HK-2 (cell line): ENCODE data around the gene SSB.
"Not testable (repeated sequence)": the region's sequence is repeated elsewhere in the genome, so short reads cannot be mapped to it uniquely, and the experiment has no call there.

Experiments used
- DNase-seq: peaks from one replicate; pipeline ENCODE4 v3.0.0-alpha.2; 2018; ENCODE audit not compliant: unreplicated experiment

Gene SSB

DNA sequence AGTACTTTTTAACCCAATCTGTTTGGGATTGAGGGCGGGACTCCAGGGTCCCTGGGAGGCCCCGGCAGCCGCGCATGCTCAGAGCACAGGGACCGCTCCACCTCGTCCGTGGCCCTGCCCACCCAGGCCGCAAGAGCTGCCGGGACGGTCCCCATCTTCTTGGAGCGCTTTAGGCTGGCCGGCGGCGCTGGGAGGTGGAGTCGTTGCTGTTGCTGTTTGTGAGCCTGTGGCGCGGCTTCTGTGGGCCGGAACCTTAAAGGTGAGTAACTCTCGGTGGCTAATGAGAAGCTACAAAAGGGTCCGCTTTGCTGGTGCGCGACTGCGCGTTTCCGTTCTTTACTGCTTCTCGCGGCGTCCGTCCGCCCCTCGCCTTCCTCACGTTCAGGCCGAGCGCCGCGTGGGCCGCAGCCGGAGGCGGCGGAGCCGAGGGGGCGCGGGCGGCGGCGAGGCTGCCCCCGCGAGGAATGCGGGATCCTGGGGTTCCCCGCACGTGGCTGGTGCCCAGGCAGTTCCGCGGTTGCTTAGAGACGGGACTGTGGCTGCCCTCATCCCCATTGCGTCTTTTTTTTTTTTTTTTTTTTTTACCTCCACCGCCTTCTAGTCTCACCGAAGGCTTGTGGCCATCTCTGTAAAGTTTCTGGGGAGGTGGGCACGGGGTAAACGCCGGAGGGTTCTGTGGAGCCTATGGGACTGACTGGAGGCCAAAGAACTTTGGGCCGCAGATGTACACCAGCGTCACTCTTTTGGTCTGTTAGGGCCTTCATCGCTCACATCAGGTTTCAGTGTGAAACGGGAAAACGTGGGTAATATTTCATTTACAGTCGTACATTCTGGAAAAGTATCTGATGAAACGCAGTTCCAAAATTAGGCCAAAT is at the start of gene SSB:
Gene SSB, plus strand, starts transcription at position 154 of the 875 bp plus-strand sequence. CDS start 2,090 bp downstream, outside the sequence.
- peak; percentile 97 for DNase-seq

DNA sequence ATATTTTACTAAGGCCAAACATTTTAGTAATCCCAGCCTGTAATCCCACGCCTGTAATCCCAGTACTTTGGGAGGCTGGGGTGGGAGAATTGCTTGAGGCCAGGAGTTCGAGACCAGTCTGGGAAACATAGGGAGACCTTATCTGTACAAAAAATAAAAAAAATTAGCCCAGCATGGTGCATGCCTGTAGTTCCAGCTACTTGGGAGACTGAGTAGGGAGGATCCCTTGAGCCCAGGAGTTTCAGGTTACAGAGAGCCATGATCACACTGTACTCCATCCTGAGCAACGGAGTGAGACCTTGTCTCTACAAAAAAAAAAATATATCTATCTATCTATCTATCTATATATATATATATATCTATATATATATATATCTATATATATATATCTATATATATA is 45.9 kb upstream of the SSB start:
- no peak for DNase-seq

DNA sequence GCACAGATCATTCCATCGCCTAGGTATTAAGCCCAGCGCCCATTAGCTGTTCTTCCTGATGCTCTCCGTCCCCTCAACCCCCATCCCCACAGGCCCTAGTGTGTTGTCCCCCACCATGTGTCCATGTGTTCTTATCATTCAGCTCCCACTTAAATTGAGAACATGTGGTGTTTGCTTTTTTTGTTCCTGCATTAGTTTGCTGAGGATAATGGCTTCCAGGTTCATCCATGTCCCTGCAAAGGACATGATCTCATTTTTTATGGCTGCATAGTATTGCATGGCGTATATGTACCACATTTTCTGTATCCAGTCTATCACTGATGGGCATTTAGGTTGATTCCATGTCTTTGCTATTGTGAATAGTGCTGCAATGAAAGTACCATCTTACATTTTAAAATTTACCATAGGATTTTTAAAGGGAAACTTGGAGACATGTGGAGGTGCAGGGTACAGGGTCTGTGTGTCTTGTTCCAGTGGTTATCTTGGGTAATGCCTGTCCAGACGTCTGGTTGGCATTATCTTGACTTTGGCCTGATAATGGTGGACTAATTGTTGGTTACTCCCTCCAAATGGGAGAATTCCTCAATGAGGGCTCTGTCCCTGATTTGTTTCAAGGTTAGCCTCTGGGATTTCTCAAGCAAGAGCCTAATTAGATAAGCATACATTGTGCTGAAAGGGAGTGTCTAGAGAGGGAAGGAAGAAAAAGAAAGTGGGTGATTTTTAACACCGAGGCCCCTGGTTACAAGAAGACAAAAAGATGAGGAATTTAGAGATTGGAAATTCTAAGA is 43.4 kb upstream of the SSB start:
- DNase-seq = no peak

DNA sequence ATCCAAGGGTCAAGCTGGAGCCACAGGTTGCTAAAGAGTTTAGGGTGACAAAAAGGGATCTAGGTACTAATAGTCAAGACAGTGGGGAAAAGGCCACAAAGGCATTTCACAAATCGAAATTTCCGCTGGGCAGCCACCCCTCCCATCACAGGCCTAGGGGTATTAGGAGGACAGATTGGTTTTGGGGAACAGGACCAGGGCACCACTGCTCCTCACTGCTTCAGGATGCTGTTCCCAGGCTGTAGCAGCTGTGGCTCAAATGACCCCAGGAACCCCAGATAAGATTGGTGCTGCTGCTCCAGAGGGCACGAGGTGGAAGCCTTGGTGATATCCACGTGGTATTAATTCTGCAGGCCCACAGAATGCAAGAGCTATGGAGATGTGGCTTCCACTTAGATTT is 42.3 kb upstream of the SSB start:
- DNase-seq = no peak

DNA sequence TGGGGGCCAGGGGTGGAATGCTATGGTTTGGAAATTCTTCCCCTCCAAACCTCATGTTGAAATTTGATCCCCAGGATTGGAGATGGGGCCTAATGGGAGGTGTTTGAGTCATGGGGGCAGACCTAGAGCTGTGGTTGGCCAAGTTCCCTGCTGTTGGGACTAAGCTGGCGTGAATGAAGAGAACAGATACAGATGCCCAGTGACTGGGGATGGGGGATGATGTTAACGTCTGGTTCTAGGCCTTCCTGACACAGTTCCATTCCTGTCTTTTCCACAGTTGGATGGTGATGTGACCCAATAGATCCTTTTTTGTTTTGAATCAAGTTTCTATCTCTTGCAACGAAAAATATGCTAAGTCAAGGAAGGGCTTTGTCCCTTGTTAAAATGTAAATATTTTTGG is 41.3 kb upstream of the SSB start:
- no peak for DNase-seq

DNA sequence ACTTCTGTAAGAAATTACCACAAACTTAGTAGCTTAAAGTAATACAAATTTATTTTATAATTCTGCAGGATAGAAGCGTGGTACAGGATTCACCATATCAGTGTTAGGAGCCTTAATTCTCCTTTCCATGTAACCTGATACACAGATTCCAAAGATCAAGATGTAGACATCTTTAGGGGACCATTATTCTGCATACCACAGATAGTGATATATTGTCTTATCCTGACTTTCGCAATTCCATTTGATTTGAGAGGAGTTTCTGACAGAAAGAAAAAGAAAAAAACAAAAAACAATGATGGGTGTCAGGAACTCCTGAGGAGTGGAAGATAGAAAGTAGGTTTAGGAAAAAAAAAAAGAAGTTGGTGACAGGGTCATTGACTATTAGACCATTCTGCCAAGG is 40.9 kb upstream of the SSB start:
- no peak for DNase-seq

DNA sequence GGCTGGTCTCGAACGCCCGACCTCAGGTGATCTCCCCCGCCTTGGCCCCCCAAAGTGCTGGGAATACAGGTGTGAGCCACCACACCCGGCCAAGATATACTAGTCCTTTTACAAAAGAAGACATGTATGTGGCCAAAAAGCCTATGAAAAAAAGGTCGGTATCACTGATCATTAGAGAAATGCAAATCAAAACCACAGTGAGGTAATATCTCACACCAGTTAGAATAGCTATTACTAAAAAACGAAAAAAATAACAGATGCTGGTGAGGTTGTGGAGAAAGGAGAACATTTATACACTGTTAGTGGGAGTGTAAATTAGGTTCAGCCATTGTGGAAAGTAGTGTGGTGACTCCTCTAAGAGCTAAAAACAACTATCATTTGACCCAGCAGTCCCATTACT is 38.7 kb upstream of the SSB start:
- DNase-seq = no peak

DNA sequence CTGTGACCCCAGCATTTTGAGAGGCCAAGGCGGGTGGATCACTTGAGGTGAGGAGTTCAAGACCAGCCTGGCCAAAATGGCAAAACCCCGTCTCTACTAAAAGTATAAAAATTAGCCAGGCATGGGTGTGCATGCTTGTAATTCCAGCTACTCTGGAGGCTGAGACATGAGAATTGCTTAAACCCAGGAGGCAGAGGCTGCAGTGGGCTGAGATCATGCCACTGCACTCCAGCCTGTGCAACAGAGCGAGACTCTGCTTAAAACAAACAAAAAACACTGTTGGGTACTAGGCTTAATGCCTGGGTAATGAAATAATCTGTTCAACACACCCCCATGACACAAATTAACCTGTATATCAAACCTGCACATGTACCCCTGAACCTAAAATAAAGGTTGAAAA is 37.9 kb upstream of the SSB start:
- not testable (repeated sequence) for DNase-seq

DNA sequence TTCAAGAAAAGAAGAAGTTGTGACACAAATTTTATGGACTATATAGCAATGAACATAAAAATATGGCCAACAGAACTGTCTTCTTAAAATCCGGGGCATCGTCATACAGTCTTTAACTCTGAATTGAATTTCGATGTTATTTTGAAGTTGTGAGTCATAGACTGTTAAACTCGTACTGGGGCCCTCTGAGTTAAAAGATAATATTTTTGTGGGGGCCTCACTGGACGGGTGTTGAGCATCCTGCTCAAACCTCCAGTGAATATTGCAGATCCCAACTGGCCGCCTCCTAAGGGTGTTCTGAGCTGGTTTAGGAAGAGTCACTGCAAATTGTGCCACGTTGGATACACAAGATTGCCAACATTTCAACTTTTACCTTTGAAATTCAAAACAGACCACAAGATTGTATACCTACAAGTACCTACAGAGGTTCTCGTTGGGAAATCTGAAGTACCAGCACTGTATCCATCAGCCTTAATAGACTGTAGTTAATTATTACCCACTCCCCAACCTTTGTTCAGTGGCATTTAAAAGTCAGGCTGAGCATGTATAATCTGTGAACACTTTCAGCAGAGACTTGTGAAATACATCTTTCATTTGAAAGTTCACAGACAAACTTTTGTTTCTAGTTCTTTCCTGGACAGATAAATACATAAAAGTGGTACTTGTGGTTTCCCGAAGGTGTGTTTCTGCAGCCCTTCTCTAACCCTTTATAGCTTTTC is 37.3 kb upstream of the SSB start:
- no peak for DNase-seq

DNA sequence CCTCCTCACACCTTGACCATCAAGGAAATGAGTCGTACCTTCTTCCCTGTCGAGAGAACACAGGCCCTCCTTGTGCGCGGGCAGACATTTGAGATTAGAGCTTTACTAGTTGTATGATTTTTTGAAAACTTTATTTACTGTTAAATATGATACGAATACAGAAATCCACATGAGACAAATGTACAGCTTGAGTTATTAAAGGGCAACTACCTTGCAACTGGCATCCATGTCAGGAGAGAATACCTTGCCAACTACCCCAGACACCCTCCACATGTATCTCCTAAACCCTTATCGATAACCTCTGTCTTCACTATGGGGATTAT is 36.7 kb upstream of the SSB start:
- DNase-seq = no peak

DNA sequence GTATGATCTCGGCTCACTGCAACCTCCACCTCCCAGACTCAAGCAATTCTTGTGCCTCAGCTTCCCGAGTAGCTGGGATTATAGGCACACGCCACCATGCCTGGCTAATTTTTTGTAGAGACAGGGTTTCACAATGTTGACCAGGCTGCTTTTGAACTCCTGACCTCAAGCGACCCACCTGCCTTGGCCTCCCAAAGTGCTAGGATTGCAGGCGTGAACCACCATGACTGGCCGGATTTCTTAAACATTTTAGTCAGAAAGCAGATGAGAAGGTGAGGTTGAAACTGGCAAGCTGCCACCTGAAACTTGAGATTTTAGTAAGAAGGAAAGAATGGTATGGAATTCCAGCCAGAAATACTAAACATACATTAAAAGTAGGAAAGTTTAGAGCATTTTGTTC is 33.1 kb upstream of the SSB start:
- no peak for DNase-seq

DNA sequence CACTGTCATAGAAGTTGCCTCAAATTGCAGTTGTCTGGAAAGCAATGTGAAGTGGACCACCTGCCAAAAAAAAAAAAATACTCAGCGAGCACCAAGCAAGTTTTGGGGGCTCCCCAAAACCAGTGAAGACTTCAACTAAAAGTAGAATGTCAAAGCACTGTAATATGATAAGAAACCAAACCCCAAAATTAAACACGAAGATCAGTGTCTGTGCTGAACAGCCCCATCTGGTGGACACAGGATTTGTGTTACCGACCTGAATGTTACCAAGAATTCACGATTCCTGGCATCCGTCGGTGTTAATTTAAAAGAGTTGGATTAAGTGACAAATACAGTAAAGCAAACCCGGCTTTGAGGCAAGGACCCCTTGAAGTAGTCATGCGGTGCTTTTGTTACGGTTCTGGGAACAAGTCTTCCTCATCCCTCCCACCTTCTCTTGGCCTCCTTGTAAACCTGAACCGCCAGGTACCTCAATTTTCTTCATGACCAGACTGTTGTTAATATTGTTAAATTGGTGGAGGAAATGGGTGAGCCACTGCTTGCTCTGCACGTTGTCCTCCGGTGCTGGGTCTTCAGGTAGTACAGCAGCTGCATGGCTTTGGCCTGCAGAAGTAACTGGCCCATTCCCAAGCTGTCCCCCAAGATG is 31.3 kb upstream of the SSB start:
- DNase-seq = peak; percentile 20

DNA sequence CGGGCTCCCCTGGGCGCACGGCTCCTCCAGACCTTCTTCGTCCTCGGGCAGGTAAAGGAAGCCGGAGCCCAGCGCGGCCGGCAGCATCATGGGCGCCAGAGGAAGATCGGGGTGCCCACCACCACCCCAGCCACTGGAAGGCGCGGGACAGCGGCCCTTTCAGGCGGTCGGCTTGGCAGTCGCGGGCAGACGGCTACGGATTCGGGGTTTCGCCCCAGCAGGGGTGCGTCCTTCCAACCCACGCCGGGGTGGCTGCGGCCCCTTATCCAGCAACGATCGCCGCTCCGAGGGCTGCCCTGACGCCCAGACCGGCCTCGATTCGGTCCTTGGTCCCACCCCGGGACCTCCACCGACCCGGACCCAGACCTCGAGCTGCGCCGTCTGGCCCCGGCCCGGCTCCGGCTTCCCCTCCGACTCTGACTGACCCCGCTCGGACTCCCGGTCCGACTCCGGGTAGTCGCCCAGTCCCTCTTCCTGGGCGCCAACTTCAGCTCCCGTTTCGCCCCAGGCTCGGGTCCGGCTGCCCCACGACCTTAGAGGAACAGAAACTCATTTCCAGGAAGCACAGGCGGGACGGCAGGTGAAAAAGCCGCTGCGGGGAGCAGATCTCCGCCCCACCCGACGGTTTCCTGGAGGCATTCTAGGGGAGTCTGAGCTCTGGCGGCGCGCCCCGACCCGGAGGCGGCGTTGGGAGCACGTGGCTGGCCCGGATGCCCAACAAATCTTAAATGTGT is 30.2 kb upstream of the SSB start:
- no peak for DNase-seq

DNA sequence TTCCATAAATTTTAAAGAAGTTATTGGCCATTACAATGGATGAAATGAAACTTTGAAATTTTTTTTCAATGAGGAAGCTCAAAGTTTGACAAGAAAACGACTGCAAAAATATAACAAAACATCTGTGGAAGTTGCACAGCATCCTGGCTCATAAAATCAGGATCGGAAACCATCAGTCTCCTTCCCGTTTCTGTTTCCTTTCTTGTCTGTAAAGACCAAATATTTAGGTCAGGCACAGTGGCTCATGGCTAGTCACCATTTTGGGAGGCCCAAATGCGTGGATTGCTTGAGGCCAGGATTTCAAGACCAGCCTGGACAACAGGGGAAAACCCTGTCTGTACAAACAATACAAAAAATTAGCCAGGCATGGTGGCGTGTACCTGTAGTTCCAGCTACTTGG is 27.6 kb upstream of the SSB start:
- DNase-seq = no peak

DNA sequence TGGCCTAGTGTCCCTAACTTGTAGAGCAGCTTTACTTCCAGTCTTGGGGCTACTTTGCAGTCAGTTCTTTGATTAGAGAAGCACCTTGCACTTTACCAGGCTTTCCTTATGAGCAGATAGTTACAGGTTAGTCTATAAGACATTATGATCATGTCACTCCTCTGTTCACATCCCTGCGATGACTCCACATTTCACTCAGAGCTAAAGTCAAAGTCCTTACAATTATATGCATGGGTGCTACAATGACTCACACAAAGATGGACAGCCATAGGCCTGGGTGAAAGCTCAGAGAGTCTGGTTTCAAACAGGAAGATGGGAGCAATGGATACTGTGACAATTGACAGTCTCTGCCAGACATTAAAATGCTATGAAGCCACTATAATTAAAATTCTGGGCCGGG is 27.1 kb upstream of the SSB start:
- DNase-seq = peak; percentile 11

DNA sequence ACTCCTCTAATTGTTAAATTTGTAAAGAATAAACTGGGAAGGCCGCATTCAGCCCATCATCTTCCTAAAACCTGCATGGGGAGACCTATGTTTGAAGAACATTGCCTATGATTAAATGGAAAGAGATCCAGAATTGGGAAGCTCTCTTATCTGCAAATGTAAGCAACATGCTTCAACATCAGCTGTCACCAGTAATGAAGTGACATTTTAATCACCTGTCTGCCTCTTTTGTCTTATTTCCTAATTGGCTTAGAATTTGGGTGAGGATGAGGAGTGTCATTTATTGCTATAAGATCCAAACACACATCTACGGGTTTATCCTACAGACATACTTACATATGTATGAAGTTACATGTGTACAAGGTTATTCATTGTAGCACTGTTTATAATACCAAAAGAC is 26.0 kb upstream of the SSB start:
- DNase-seq = no peak

DNA sequence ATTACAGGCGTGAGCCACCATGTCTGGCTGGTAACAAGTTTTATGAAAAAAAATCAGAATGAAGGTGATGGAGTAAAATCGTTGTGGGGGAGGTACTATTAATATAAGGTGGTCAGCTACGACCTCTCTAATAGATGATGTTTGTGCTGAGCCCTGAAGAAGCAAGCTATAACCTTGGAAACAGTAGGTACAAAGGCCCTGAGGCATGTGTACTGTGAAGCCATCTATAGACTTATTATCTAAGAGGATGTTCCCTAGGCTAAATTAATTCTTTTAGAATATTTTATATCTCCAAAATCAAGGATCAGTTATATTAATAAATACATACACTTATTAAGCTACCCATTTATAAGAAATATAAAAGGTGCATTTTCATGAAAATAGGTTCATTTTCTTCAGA is 23.3 kb upstream of the SSB start:
- no peak for DNase-seq

DNA sequence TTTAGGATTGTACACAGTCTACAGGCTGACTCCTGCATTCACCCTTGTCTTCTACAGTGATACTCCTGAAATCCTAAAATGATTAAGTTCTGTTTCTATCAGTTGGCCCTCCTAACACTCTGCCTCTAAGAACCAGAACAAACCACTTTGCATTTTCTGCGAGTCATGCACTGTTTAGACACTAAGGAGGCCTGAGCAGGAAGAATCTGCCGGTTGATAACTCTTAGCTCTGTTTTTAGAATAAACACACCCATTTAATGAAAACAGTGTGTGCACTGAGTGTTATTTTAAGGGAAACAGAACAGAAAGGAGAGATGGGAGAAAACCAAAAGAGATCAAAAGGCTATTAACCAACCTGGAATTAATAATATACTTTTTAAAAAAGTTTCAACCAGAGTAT is 22.9 kb upstream of the SSB start:
- no peak for DNase-seq

DNA sequence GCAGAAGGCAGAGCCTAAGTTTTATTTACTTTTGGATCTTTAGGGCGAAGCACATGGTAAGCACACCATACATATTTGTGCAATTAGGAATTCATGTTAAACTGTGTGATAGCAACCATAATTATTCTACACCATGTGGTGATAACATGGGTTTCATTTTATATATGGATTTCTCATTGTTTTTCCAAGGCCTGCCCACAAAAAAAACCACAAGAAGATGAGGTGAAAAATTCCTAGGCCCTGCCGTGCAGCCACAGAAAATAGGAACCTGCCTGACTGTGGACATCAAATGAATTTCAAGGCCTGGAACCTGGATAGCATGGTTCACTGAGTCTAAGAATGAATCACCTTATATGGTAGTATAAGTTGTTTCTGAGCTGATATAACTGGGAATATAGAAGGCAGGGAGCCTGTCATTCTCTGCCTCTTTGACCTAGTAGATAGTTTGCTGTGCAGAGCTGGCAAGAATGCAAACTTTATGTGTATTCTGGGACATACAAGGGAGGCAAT is 22.4 kb upstream of the SSB start:
- DNase-seq = peak; percentile 53

DNA sequence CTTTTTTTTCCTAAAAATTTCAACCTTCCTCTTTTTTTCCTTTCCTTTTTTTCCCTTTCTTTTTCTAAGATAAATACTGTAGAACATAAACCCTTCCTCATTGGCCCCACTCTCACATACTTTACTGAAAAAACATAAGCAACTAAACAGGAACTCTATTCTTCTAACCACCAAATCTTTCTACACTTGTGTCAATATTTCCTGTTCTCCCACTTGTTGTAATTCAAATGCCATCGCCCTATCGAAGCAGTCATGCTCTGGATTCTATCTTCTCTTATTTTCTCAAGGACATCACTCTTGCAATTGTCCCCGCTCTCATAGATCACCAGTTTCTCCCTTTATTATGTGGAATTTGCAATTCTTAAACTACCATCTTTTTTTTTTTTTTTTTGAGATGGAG is 20.2 kb upstream of the SSB start:
- DNase-seq = no peak
